CMK (cell line): ENCODE results near the gene OR6A2.

Experiments
- DNase-seq: peaks from one replicate; pipeline ENCODE4 v3.0.0-alpha.2; 2010; ENCODE audit warnings: low read depth

Gene OR6A2

DNA sequence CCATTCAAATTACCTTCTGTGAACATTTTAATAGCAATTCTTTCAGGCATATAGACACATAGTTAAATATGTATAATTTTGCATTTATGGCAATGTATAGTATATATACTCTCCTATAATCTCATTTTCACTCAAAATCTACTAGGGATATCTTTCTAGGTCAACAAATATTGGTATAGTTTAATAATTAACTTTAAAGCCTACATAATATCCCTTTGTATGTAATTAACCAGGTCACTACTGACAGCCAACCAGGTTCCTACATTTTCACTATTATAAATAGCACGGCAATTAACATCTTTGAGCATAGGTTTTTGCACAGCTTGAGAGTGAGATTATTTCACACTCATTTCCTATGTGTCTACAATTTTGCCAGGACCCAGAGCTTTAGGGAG, 43.5 kb downstream of the OR6A2 start:
- no peak for DNase-seq

DNA sequence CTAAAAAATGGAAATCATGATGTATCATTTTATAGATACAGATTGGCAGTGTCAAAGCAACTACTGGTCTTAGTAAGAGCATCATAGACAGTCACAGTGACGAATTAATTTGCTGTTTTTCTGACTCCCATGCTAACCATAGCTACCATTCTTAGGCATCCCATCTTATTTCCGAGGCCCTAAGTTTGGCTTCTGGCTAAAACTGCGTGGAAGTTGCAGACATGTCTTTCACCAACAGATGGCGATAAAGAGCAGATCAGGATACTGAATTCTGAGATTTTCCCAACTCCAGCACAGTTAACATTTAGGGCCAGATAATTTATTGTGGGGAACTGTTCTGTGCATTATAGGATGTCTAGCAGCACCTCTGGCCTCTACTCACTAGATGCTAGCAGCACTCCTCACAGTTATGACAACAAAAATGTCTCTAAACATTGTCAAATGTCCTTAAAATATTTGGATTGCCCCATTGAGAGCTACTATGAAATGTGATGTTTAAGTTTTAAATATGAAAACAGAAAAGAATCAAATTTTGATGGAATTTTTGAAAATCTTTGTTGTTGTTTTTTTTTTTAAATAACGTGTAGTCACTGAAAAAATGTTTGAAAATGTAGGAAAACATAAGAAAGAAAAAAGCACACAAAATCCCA, 44.1 kb downstream of the OR6A2 start:
- peak; percentile 15 for DNase-seq

- DNase-seq, result no peak
Measured at GRCh38 chr11:6747097-6747668, 52.3 kb downstream of the OR6A2 start.

- no peak for DNase-seq
Measured at GRCh38 chr11:6746626-6747025, 52.9 kb downstream of the OR6A2 start.

GRCh38 chr11:6746086-6746618, 53.3 kb downstream of the OR6A2 start:
- DNase-seq, result no peak

DNA sequence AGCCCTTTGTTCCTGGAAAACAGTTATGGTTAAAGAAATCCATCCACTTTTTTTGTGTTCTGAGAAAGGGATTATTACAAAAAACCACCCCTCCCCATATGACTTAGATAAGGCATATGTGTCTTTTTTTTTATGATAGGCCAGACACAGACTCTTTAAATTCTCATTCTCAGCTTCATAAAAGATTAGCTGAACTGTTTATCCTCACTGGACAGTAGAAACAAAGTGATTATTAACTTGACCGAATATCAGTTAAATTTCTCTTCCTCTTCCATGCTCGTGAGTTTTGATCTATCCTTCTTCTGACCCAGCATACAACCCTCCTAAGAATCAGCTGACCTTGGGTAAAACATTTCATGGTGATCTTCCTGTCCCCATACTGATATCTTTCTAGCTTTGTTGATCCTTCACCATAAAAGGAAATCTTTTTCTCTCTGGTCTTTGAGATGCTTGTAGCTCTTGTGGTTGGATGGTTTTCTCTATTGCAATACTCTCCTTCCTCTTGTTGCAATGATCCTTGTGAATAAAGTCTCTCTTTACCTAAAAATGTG, 53.9 kb downstream of the OR6A2 start:
- peak; percentile 50 for DNase-seq

DNA sequence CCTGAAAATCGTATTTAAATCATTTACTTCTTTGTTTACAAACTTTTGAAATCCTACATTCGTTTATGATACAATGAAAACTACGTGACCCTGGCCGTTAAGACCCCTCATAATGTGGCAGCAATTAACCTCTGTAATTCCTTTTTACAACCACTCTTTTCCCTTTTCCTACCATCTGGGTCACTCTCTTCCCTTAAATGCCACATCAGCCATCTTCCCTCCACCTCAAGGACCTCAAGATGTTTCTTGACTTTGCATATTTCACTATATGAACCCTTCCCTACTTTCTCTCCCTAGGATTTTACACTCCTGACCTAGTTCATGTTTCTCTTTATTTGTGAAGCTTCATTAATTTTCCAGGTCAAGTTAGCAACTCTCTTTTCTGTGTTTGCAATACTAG, 54.5 kb downstream of the OR6A2 start:
- no peak for DNase-seq

DNA sequence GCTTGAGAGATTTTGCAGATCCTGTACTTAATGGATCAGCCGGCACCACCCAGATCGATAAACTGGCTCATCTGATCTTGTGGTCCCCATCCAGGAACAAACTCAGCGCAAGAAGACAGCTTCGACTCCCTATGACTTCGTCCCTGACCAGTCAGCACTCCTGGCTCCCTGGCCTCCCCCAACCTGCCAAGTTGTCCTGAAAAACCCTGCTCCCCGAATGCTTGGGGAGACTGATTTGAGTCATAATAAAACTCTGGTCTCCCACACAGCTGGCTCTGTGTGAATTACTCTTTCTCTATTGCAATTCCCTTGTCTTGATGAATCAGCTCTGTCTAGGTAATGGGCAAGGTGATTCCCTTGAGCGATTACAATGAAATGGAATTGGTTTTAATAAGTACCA, 57.2 kb downstream of the OR6A2 start:
- DNase-seq, result no peak
